H1 (cell line): ENCODE results near the gene COX19. TPM values are rescaled to one million over a fixed set of nuclear protein-coding genes. Genes with fewer than 3 reads are reported as not detected.

Source experiments
- CTCF ChIA-PET: fragments of 300-600 bp; sonication (Branson Sonifier 250); formaldehyde crosslinking; loops from one replicate; lab custom pipeline; 2021; ENCODE audit not compliant: partially characterized antibody; lab: Charles Lee
- POLR2A ChIA-PET: fragments of 300-600 bp; sonication (Branson Sonifier 250); formaldehyde crosslinking; loops from one replicate; lab custom pipeline; 2021; ENCODE audit warnings: inconsistent platforms; ENCODE audit not compliant: partially characterized antibody; lab: Charles Lee
- DNase-seq, 2 experiments: peaks; one replicate each; pipeline versions ENCODE4 v3.0.0 to v3.0.0-alpha.2; 2010 to 2022; ENCODE audit warnings: low spot score in 2 of 2, low read depth in 1 of 2, mixed read lengths in 1 of 2
- FAIRE-seq: peaks from 2 replicates; lab custom pipeline; 2011; peaks lifted over from hg19 to GRCh38; lab: Jason Lieb, UNC
- H2AFZ ChIP-seq: 2 replicates; pipeline ENCODE4 v1.8.1; 2012; ENCODE audit warnings: low read length, inconsistent platforms
- H2AK5ac ChIP-seq: 2 replicates; pipeline ENCODE4 v1.6.1; 2013; ENCODE audit warnings: low read depth, low read length
- H2BK120ac ChIP-seq: replicated peaks from 2 replicates; pipeline ENCODE3; 2013; ENCODE audit warnings: low read depth, low read length, inconsistent platforms
- H2BK12ac ChIP-seq: 2 replicates; pipeline ENCODE4 v1.6.1; 2013; ENCODE audit warnings: low read depth, low read length
- H2BK15ac ChIP-seq: 2 replicates; pipeline ENCODE4 v1.6.1; 2013; ENCODE audit warnings: low read length
- H2BK20ac ChIP-seq: 2 replicates; pipeline ENCODE4 v1.6.1; 2013; ENCODE audit warnings: low read length
- H2BK5ac ChIP-seq: 2 replicates; pipeline ENCODE4 v1.6.1; 2013; ENCODE audit warnings: low read depth, low read length
- H3K14ac ChIP-seq: 2 replicates; pipeline ENCODE4 v1.6.1; 2013; ENCODE audit warnings: inconsistent platforms; ENCODE audit not compliant: insufficient read length
- H3K18ac ChIP-seq: 2 replicates; pipeline ENCODE4 v1.6.1; 2013; ENCODE audit warnings: low read length; ENCODE audit errors: extremely low read depth
- H3K23ac ChIP-seq: 2 replicates; pipeline ENCODE4 v1.6.1; 2013; ENCODE audit warnings: inconsistent platforms; ENCODE audit not compliant: insufficient read length
- H3K23me2 ChIP-seq: 2 replicates; pipeline ENCODE4 v1.6.1; 2013; ENCODE audit warnings: low read depth, low read length
- H3K27ac ChIP-seq: 2 replicates; pipeline ENCODE4 v1.6.1; 2011; ENCODE audit warnings: low read depth, low read length, inconsistent platforms
- H3K27me3 ChIP-seq, 4 experiments: replicated peaks in 1 of 4; 1 replicate in 1 of 4; 2 replicates in 3 of 4; pipeline versions ENCODE4 v1.6.1 to v1.8.1; 2011 to 2013; ENCODE audit warnings: low read length in 3 of 4, mild to moderate bottlenecking in 3 of 4, inconsistent platforms in 2 of 4, mixed read lengths in 2 of 4, moderate library complexity in 1 of 4; ENCODE audit not compliant: control insufficient read depth in 3 of 4, insufficient read depth in 3 of 4; ENCODE audit errors: extremely low read depth in 1 of 4
- H3K36me3 ChIP-seq, 4 experiments: 2 replicates each; pipeline versions ENCODE4 v1.6.1 to v1.8.1; 2011 to 2013; ENCODE audit warnings: mild to moderate bottlenecking in 4 of 4, low read length in 3 of 4, moderate library complexity in 2 of 4, control low read depth in 1 of 4, inconsistent platforms in 1 of 4; ENCODE audit not compliant: insufficient read depth in 4 of 4, control insufficient read depth in 2 of 4
- H3K4ac ChIP-seq: replicated peaks from 2 replicates; pipeline ENCODE3; 2013; ENCODE audit warnings: low read length, low read depth, mixed read lengths, inconsistent platforms; ENCODE audit not compliant: insufficient read length
- H3K4me1 ChIP-seq, 4 experiments: replicated peaks in 1 of 4; 1 replicate in 1 of 4; 2 replicates in 3 of 4; pipeline versions ENCODE4 v1.6.1 to v1.8.1; 2011 to 2013; ENCODE audit warnings: low read length in 3 of 4, inconsistent platforms in 2 of 4, mixed read lengths in 1 of 4; ENCODE audit not compliant: insufficient read depth in 4 of 4, control insufficient read depth in 3 of 4
- H3K4me2 ChIP-seq, 2 experiments: 2 replicates each; pipeline versions ENCODE4 v1.6.1 to v1.8.1; 2011 to 2013; ENCODE audit warnings: low read depth in 2 of 2, low read length in 2 of 2, control low read depth in 1 of 2, inconsistent platforms in 1 of 2, mild to moderate bottlenecking in 1 of 2; ENCODE audit not compliant: insufficient read depth in 1 of 2
- H3K4me3 ChIP-seq, 4 experiments: fragments of 200-600, 300-600 bp in 1 of 4; sonication (generic), shearing (Covaris generic), sonication (Bioruptor Twin) in 1 of 4; 2 replicates each; pipeline versions ENCODE4 v1.5.1 to v1.8.1; 2011 to 2016; ENCODE audit warnings: low read length in 4 of 4, low read depth in 3 of 4, control low read depth in 2 of 4, inconsistent platforms in 2 of 4, mild to moderate bottlenecking in 2 of 4, mixed read lengths in 1 of 4, moderate library complexity in 1 of 4; ENCODE audit not compliant: insufficient read depth in 2 of 4; ENCODE audit errors: extremely low read depth in 1 of 4
- H3K56ac ChIP-seq: replicated peaks from 2 replicates; pipeline ENCODE3; 2013; ENCODE audit warnings: low read depth, mild to moderate bottlenecking, mixed read lengths, low read length, inconsistent platforms; ENCODE audit not compliant: insufficient read length
- H3K79me1 ChIP-seq: 2 replicates; pipeline ENCODE4 v1.6.1; 2013; ENCODE audit warnings: low read depth, low read length, control low read depth
- H3K79me2 ChIP-seq, 2 experiments: 2 replicates each; pipeline versions ENCODE4 v1.6.1 to v1.8.1; 2012 to 2013; ENCODE audit warnings: low read length in 2 of 2, mild to moderate bottlenecking in 2 of 2, inconsistent platforms in 1 of 2; ENCODE audit not compliant: insufficient read depth in 2 of 2, control insufficient read depth in 1 of 2
- H3K9ac ChIP-seq, 4 experiments: replicated peaks in 1 of 4; 1 replicate in 1 of 4; 2 replicates in 3 of 4; pipeline versions ENCODE4 v1.6.1 to v1.8.1; 2011 to 2013; ENCODE audit warnings: low read depth in 3 of 4, low read length in 3 of 4, control low read depth in 2 of 4, mild to moderate bottlenecking in 2 of 4, moderate library complexity in 2 of 4, inconsistent platforms in 1 of 4; ENCODE audit errors: extremely low read depth in 1 of 4
- H3K9me3 ChIP-seq, 2 experiments: 2 replicates each; pipeline versions ENCODE4 v1.6.1 to v1.8.1; 2012 to 2013; ENCODE audit warnings: mild to moderate bottlenecking in 2 of 2, moderate library complexity in 2 of 2, control low read depth in 1 of 2, inconsistent platforms in 1 of 2, low read depth in 1 of 2, low read length in 1 of 2, mixed read lengths in 1 of 2; ENCODE audit not compliant: insufficient read depth in 2 of 2
- H4K20me1 ChIP-seq, 2 experiments: replicated peaks in 1 of 2; 2 replicates each; pipeline versions ENCODE3 to v1.8.1; 2011 to 2013; ENCODE audit warnings: inconsistent platforms in 2 of 2, low read length in 2 of 2, mild to moderate bottlenecking in 1 of 2; ENCODE audit not compliant: insufficient read depth in 2 of 2, control insufficient read depth in 1 of 2
- H4K5ac ChIP-seq: 2 replicates; pipeline ENCODE4 v1.6.1; 2013; ENCODE audit warnings: low read length, low read depth, mixed read lengths, inconsistent platforms; ENCODE audit not compliant: insufficient read length
- H4K8ac ChIP-seq: 2 replicates; pipeline ENCODE4 v1.8.0; 2013; ENCODE audit warnings: mild to moderate bottlenecking, moderate library complexity, low read length, inconsistent platforms; ENCODE audit not compliant: insufficient read depth; ENCODE audit errors: extremely low read depth
- H4K91ac ChIP-seq: replicated peaks from 2 replicates; pipeline ENCODE3; 2013; ENCODE audit warnings: low read length, mixed read lengths, inconsistent platforms; ENCODE audit not compliant: insufficient read length
- ATF2 ChIP-seq: IDR thresholded peaks from 2 replicates; pipeline ENCODE4 v1.6.1; 2012; ENCODE audit warnings: low read length, inconsistent platforms
- RBBP5 ChIP-seq: IDR thresholded peaks from 2 replicates; pipeline ENCODE4 v1.7.1; 2012; ENCODE audit warnings: low read depth, mild to moderate bottlenecking, inconsistent platforms, low read length, moderate library complexity, borderline replicate concordance
- WGBS, 2 experiments: shearing (Covaris generic) in 1 of 2; methylation state at CpG; one replicate each; pipeline versions ENCODE4 v1.1.6 to v1.1.7; 2013 to 2015; ENCODE audit warnings: low lambda C conversion rate in 2 of 2, mixed read lengths in 2 of 2, inconsistent platforms in 1 of 2, low coverage in 1 of 2, missing lambda C conversion rate in 1 of 2; ENCODE audit not compliant: insufficient replicate concordance in 2 of 2, insufficient coverage in 1 of 2, insufficient read length in 1 of 2; ENCODE audit errors: extremely low coverage in 1 of 2, missing lambda C conversion rate in 1 of 2; 5-methylcytosine and 5-hydroxymethylcytosine counted together
- polyA plus RNA-seq, 7 experiments: library from polyadenylated mRNA; depleted of rRNA in 3 of 7; stranded (reverse) in 5 of 7; unstranded in 2 of 7; fragments of >200 nt in 5 of 7; fragments of 200-250 nt in 2 of 7; gene quantifications; 1 replicate in 5 of 7; 2 replicates in 1 of 7; 4 replicates in 1 of 7; pipeline versions ENCODE4 v1.2.1 to v1.2.3, GENCODE V29; 2011 to 2013; ENCODE audit warnings: missing spikeins in 2 of 7, mixed read lengths in 2 of 7
- total RNA-seq: library from RNA; stranded (reverse); fragmentation: NEBNext Ultra II Directional; extraction: Animal tissue kit (Norgen Biotek cat#: 25700); gene quantifications from 2 replicates; pipeline ENCODE4 v1.2.1, GENCODE V29; 2021

COX19 gene
- total and polyA plus RNA-seq, 2 of the 8 experiments (the other 6 are each of a cell fraction or from before 2014, with no cell fraction given), result 3.9 to 7.9 TPM

- Histone ChIP-seq H2AFZ (no peak overlapping the region), H2AK5ac (no peak overlapping the region), H4K8ac (0 out of 2 replicates have a peak overlapping the region, but pooled peaks have one; percentile 25), H2BK12ac (no peak overlapping the region), H3K36me3 (no peaks in the 10 kb centered on the region; a peak in 1 of 8 replicates), H3K79me1 (peaks cover 8% of the 10 kb centered on the region), H3K4me3 (no peak overlapping the region), H3K4me2 (no peak overlapping the region), H3K56ac (no peak overlapping the region), H3K18ac (no peak overlapping the region; the same call in 1 of the 2 replicates), H3K23ac (no peak overlapping the region), H3K79me2 (peaks cover 0 to 6% of the 10 kb centered on the region in 2 experiments; a peak in 2 of 4 replicates), H4K5ac (no peak overlapping the region), H4K91ac (no peak overlapping the region), H3K4ac (no peak overlapping the region), H3K9me3 (peaks cover 0 to 1% of the 10 kb centered on the region in 2 experiments; a peak in 1 of 4 replicates), H3K9ac (no peak overlapping the region), H2BK20ac (no peak overlapping the region), H3K14ac (no peak overlapping the region), H3K23me2 (no peaks in the 10 kb centered on the region), H2BK15ac (no peak overlapping the region), H3K4me1 (no peaks in the 10 kb centered on the region), H2BK120ac (no peak overlapping the region), H2BK5ac (no peak overlapping the region), H3K27ac (no peak overlapping the region), H4K20me1 (peaks cover 9 to 19% of the 10 kb centered on the region in 2 experiments), H3K27me3 (no peaks in the 10 kb centered on the region; a peak in 1 of 7 replicates)
- ChIA-PET POLR2A (interaction anchor here (1.8 kb wide), 1 partner anchor 39 kb away, joined by 4 read pairs; no protein-coding TSS in a partner anchor), CTCF (interaction anchor here (0.6 to 10.9 kb wide), 9 partner anchors 14 to 1156 kb away, joined by 3 to 117 read pairs (median 3); no protein-coding TSS in a partner anchor)
- no peak for FAIRE-seq
- 99% methylated on average over 22 of the region's 25 CpGs; no CpG with 5 or more reads in 1 of the 2 experiments for WGBS, 2 experiments
- DNase-seq, result no peak
- TF ChIP-seq ATF2, result no peak
- no peak for TF ChIP-seq RBBP5
These were observed 46.6 kb upstream of the COX19 start for GRCh38 chr7:1021931-1022330.
